Pancreas (tissue), 10 donors: ENCODE results near the gene SCN8A. TPM values are rescaled to one million over a fixed set of nuclear protein-coding genes. Genes with fewer than 3 reads are reported as not detected.

Experiments used
- ATAC-seq, 4 donors: fragments of 200-7000 bp; cut with Tn5 transposase; one replicate each; pipeline versions ENCODE4 v1.8.0 to v1.9.1; 2020; ENCODE audit warnings: mild to moderate bottlenecking in 4 of 4, moderate library complexity in 4 of 4
- DNase-seq, 6 donors: peaks; one replicate each; pipeline ENCODE4 v3.0.0-alpha.2; 2020
- FAIRE-seq: peaks from 2 replicates; lab custom pipeline; 2012; peaks lifted over from hg19 to GRCh38; lab: Jason Lieb, UNC
- H3K27ac ChIP-seq, 4 donors: fragments of 200-600 bp; sonication (generic); 1 replicate in 3 of 4; 2 replicates in 1 of 4; pipeline versions ENCODE4 v1.5.0 to v1.8.0; 2020
- H3K27me3 ChIP-seq, 4 donors: fragments of 200-600 bp; one replicate each; pipeline ENCODE4 v1.8.0; 2021
- H3K36me3 ChIP-seq, 3 donors: fragments of 200-600 bp; sonication (generic) in 1 of 3; one replicate each; pipeline versions ENCODE4 v1.5.0 to v1.8.0; 2020 to 2021
- H3K4me1 ChIP-seq, 3 donors: fragments of 200-600 bp; one replicate each; pipeline ENCODE4 v1.8.0; 2021
- H3K4me3 ChIP-seq, 4 donors: fragments of 200-600 bp; sonication (generic) in 2 of 4; one replicate each; pipeline versions ENCODE4 v1.5.0 to v1.8.0; 2020 to 2021
- H3K9me3 ChIP-seq, 4 donors: fragments of 200-600 bp; one replicate each; pipeline ENCODE4 v1.8.0; 2021
- CTCF ChIP-seq, 4 donors: fragments of 200-600 bp; sonication (generic) in 3 of 4; IDR thresholded peaks; one replicate each; pipeline versions ENCODE4 v1.5.0 to v1.8.0; 2021; ENCODE audit warnings: antibody characterized with exemption in 4 of 4
- WGBS, 2 donors: extraction: QIAGEN DNeasy Blood & Tissue Kit; methylation state at CpG; one replicate each; pipeline ENCODE4 v1.1.7; 2013; 5-methylcytosine and 5-hydroxymethylcytosine counted together
- intact Hi-C, 3 donors: fragments of 100-400 bp; cut with DNase I; formaldehyde crosslinking; loops; one replicate each; pipeline versions ENCODE4 v1.11.1 to v1.14.2; 2022
- polyA plus RNA-seq, 2 donors: library from polyadenylated mRNA; stranded (reverse); fragments of 200-250 nt; gene quantifications; one replicate each; pipeline ENCODE4 v1.2.3, GENCODE V29; 2013
- total RNA-seq, 6 donors: library from RNA; stranded (reverse); fragmentation: NEBNext Ultra II Directional in 4 of 6; extraction: Animal tissue kit (Norgen Biotek cat#: 25700) in 4 of 6; gene quantifications; one replicate each; pipeline versions ENCODE4 v1.2.1 to v1.2.4, GENCODE V29; 2021 to 2023
- donor health status: healthy with polysubstance abuse.
- donor health status: DM: no; HTN: no; CAD: no; lungs with moderate emphysema.
- donor health status: DM: no; HTN: no; CAD: no.
- donor health status: control.
- donor health status: control.
- donor health status: Bipolar disorder and iron deficiency.
- donor health status: DM: yes; HTN: yes; CAD: no.
- donor health status: DM: no; HTN: no; CAD: no.
- donor health status: DM: no; HTN: no; CAD: no.
- donor health status: DM: yes; HTN: yes; CAD: no.

The SCN8A gene
- total and polyA plus RNA-seq, 8 donors, result 1.9 to 3.2 (median 2.3) TPM

GRCh38 chr12:51814311-51815088 lies 223.5 kb downstream of the SCN8A start:
- H3K9me3 ChIP-seq, result no peaks in the 10 kb centered on the region
- WGBS, 2 donors, result 7% methylated on average over 75 to 100 of the region's 100 CpGs
- DNase-seq (peak; percentile 81 to 92 (median 86)), ATAC-seq (peak; percentile 92 to 94 (median 93)), FAIRE-seq (no peak)
- peak; percentile 21 to 45 (median 40) for TF ChIP-seq CTCF (IDR thresholded peaks at IDR 0.05)
- H3K4me3 ChIP-seq, result peak overlapping the region; percentile 37 to 69 (median 59)
- peak overlapping the region; percentile 57 to 79 (median 67) for H3K27ac ChIP-seq
- no peaks in the 10 kb centered on the region for H3K4me1 ChIP-seq
- H3K27me3 ChIP-seq, result no peaks in the 10 kb centered on the region
- intact Hi-C loops, result loop anchor here in 1 of 3 donors (5.0 kb wide), 1 partner anchor 282 kb away; no protein-coding TSS in a partner anchor
- H3K36me3 ChIP-seq, result no peaks in the 10 kb centered on the region

- peak in 1 of 6 donors; percentile 46 for DNase-seq
- H3K4me3 ChIP-seq, result no peak overlapping the region
- intact Hi-C loops, result loop anchor here in 1 of 3 donors (5.0 kb wide), 1 partner anchor 283 kb away; no protein-coding TSS in a partner anchor
- WGBS, 2 donors, result 93 to 94% methylated on average over 6 of the region's 6 CpGs
- H3K9me3 ChIP-seq, result no peaks in the 10 kb centered on the region
- ATAC-seq, result no peak
- TF ChIP-seq CTCF (IDR thresholded peaks at IDR 0.05), result no peak
- no peak overlapping the region for H3K27ac ChIP-seq
- FAIRE-seq, result no peak
- no peaks in the 10 kb centered on the region for H3K36me3 ChIP-seq
- H3K4me1 ChIP-seq, result no peaks in the 10 kb centered on the region
- no peaks in the 10 kb centered on the region for H3K27me3 ChIP-seq
Measured at GRCh38 chr12:51815571-51815970, 224.5 kb downstream of the SCN8A start.

GRCh38 chr12:51817027-51817953 lies 226.3 kb downstream of the SCN8A start:
- DNase-seq (no peak), FAIRE-seq (no peak), ATAC-seq (no peak)
- H3K27me3 ChIP-seq, result no peaks in the 10 kb centered on the region
- H3K4me1 ChIP-seq, result no peaks in the 10 kb centered on the region
- no peaks in the 10 kb centered on the region for H3K9me3 ChIP-seq
- intact Hi-C loops, result loop anchor here in 1 of 3 donors (5.0 kb wide), 1 partner anchor 285 kb away; no protein-coding TSS in a partner anchor
- no peaks in the 10 kb centered on the region for H3K36me3 ChIP-seq
- no peak overlapping the region for H3K27ac ChIP-seq
- no peak overlapping the region for H3K4me3 ChIP-seq
- no peak for TF ChIP-seq CTCF (IDR thresholded peaks at IDR 0.05)
- 74 to 78% methylated on average over 10 of the region's 10 CpGs for WGBS, 2 donors

- Histone ChIP-seq H3K36me3 (no peaks in the 10 kb centered on the region), H3K27ac (no peak overlapping the region), H3K9me3 (no peaks in the 10 kb centered on the region), H3K4me1 (no peaks in the 10 kb centered on the region), H3K4me3 (no peak overlapping the region), H3K27me3 (no peaks in the 10 kb centered on the region)
- WGBS, 2 donors, result 81 to 86% methylated on average over 5 of the region's 5 CpGs
- FAIRE-seq (no peak), DNase-seq (no peak), ATAC-seq (no peak)
- TF ChIP-seq CTCF (IDR thresholded peaks at IDR 0.05), result no peak
- intact Hi-C loops, result loop anchor here in 1 of 3 donors (5.0 kb wide), 1 partner anchor 286 kb away; no protein-coding TSS in a partner anchor
Measured at GRCh38 chr12:51818086-51818485, 227.1 kb downstream of the SCN8A start.
